Dermis blood vessel endothelial cell (primary cell): ENCODE data around the gene ZRANB3. TPM values are rescaled to one million over a fixed set of nuclear protein-coding genes. Genes with fewer than 3 reads are reported as not detected.
"Not testable (repeated sequence)": the region's sequence is repeated elsewhere in the genome, so short reads cannot be mapped to it uniquely, and the experiment has no call there.

Source experiments
- DNase-seq: peaks from one replicate; pipeline ENCODE4 v3.0.0; 2010
- total RNA-seq: library from RNA; depleted of rRNA; stranded (reverse); fragments of >200 nt; gene quantifications from 2 replicates; pipeline ENCODE4 v1.2.3, GENCODE V29; 2014

The ZRANB3 gene
- total RNA-seq = 4.9 and 8.0 TPM in 2 replicates

- peak; percentile 98 for DNase-seq
Measured at GRCh38 chr2:135530313-135531230, at the start of gene ZRANB3. TSS of gene ZRANB3 (minus strand) at chr2:135531218.

- DNase-seq = peak; percentile 10
Measured at GRCh38 chr2:135573620-135574019, 42.6 kb upstream of the ZRANB3 start.

- no peak for DNase-seq
Measured at GRCh38 chr2:135570884-135571283, 39.9 kb upstream of the ZRANB3 start.

GRCh38 chr2:135563793-135564192 lies 32.8 kb upstream of the ZRANB3 start:
- peak; percentile 24 for DNase-seq

- no peak for DNase-seq
Measured at GRCh38 chr2:135561925-135562324, 30.9 kb upstream of the ZRANB3 start.

- DNase-seq = no peak
Measured at GRCh38 chr2:135557530-135557929, 26.5 kb upstream of the ZRANB3 start.

- no peak for DNase-seq
Measured at GRCh38 chr2:135555311-135555710, 24.3 kb upstream of the ZRANB3 start.

- no peak for DNase-seq
Measured at GRCh38 chr2:135552887-135553286, 21.9 kb upstream of the ZRANB3 start.

- DNase-seq = no peak
Measured at GRCh38 chr2:135551356-135551755, 20.3 kb upstream of the ZRANB3 start.

- no peak for DNase-seq
Measured at GRCh38 chr2:135547311-135547710, 16.3 kb upstream of the ZRANB3 start.

GRCh38 chr2:135546436-135546835 lies 15.4 kb upstream of the ZRANB3 start:
- no peak for DNase-seq

- not testable (repeated sequence) for DNase-seq
Measured at GRCh38 chr2:135533545-135533944, 2.5 kb upstream of the ZRANB3 start.

- DNase-seq = no peak
Measured at GRCh38 chr2:135532581-135532980, 1.6 kb upstream of the ZRANB3 start.

GRCh38 chr2:135531231-135532197 lies 496 bp upstream of the ZRANB3 start, which contains the start of gene R3HDM1:
TSS of gene R3HDM1 (plus strand) at chr2:135531484. CDS start at chr2:135604846, 73,362 bp downstream.
- DNase-seq = peak; percentile 100

- no peak for DNase-seq
Measured at GRCh38 chr2:135528006-135528405, 3.0 kb downstream of the ZRANB3 start.

- no peak for DNase-seq
Measured at GRCh38 chr2:135525786-135526185, 5.2 kb downstream of the ZRANB3 start.

- no peak for DNase-seq
Measured at GRCh38 chr2:135512099-135512498, 18.9 kb downstream of the ZRANB3 start.

GRCh38 chr2:135510577-135510976 lies 20.4 kb downstream of the ZRANB3 start:
- no peak for DNase-seq

- DNase-seq = no peak
Measured at GRCh38 chr2:135504811-135505210, 26.2 kb downstream of the ZRANB3 start.

- DNase-seq = not testable (repeated sequence)
Measured at GRCh38 chr2:135498588-135498987, 32.4 kb downstream of the ZRANB3 start.

- DNase-seq = no peak
Measured at GRCh38 chr2:135494917-135495316, 36.1 kb downstream of the ZRANB3 start.

GRCh38 chr2:135494503-135494902 lies 36.5 kb downstream of the ZRANB3 start:
- no peak for DNase-seq

- DNase-seq = no peak
Measured at GRCh38 chr2:135490376-135490775, 40.6 kb downstream of the ZRANB3 start.
